GM21528 (cell line): ENCODE results near the gene SFPQ.
"Not testable (repeated sequence)": the region's sequence is repeated elsewhere in the genome, so short reads cannot be mapped to it uniquely, and the experiment has no call there.

ENCODE experiments used
- ATAC-seq: cut with Tn5 transposase; IDR thresholded peaks from one replicate; pipeline ENCODE4 v1.9.1; 2021; ENCODE audit warnings: mild to moderate bottlenecking, moderate library complexity; ENCODE audit not compliant: unreplicated experiment, low FRiP score

The SFPQ gene

GRCh38 chr1:35145892-35146549, 46.9 kb downstream of the SFPQ start:
- ATAC-seq: not testable (repeated sequence)

- no peak for ATAC-seq
Observed at GRCh38 chr1:35143737-35144508, 49.0 kb downstream of the SFPQ start.

- not testable (repeated sequence) for ATAC-seq
Observed at GRCh38 chr1:35142728-35143127, 50.2 kb downstream of the SFPQ start.

- ATAC-seq: not testable (repeated sequence)
Observed at GRCh38 chr1:35142294-35142693, 50.7 kb downstream of the SFPQ start.

- ATAC-seq: not testable (repeated sequence)
Observed at GRCh38 chr1:35137590-35137989, 55.4 kb downstream of the SFPQ start.

GRCh38 chr1:35136780-35137179, 56.2 kb downstream of the SFPQ start:
- no peak for ATAC-seq
